ENCODE measurements around the gene SLC7A6OS.

DNA sequence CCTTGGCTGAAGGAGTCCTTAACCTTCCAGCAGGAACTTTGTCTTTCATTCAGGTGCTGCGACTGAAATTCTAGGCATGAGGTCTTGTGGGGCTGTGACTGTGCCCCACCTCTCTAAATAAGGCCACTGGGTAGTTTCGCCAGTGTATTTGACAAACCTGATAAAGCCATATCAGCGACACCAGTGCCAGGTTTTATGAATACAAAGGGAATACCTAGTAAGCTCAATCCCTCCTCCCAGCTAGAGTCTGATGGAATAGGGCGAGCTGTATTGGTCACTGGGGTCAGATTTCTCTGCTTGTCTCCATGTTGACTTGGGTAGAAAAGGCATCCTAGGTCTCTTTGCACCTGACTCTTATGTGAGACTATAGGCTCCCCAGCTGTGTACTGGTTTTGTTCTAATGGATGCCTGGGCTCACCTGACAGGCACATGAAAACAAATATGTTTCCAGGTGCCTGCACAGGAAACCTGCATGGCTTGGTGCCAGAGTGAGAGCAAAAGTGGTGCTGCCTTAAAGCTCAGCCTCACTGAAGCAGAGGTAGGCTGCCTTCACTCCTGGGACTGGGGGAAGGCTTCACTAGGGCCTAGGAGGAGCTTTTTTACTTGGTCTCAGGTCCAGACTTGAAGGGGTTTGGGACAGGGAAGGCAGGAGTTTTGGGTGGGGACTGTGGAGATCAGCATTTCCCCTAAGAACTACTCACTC is 38.1 kb downstream of the SLC7A6OS start:
- TF ChIP-seq, protein P1, sequence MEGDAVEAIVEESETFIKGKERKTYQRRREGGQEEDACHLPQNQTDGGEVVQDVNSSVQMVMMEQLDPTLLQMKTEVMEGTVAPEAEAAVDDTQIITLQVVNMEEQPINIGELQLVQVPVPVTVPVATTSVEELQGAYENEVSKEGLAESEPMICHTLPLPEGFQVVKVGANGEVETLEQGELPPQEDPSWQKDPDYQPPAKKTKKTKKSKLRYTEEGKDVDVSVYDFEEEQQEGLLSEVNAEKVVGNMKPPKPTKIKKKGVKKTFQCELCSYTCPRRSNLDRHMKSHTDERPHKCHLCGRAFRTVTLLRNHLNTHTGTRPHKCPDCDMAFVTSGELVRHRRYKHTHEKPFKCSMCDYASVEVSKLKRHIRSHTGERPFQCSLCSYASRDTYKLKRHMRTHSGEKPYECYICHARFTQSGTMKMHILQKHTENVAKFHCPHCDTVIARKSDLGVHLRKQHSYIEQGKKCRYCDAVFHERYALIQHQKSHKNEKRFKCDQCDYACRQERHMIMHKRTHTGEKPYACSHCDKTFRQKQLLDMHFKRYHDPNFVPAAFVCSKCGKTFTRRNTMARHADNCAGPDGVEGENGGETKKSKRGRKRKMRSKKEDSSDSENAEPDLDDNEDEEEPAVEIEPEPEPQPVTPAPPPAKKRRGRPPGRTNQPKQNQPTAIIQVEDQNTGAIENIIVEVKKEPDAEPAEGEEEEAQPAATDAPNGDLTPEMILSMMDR (conservative IDR thresholded peaks at IDR 0.05; ENCODE audit: low read length): no peak
- no peak for TF ChIP-seq EZH2phosphoT487 (IDR thresholded peaks at IDR 0.05; ENCODE audit: borderline replicate concordance, low read depth, low read length)

All from OCI-LY7 (cell line).